HG03521 (cell line): ENCODE measurements around the gene SEC14L2.
"Not testable (repeated sequence)": the region's sequence is repeated elsewhere in the genome, so short reads cannot be mapped to it uniquely, and the experiment has no call there.

Source experiments
- ATAC-seq: cut with Tn5 transposase; IDR thresholded peaks from one replicate; pipeline ENCODE4 v1.9.1; 2021; ENCODE audit warnings: mild to moderate bottlenecking, moderate library complexity; ENCODE audit not compliant: unreplicated experiment

SEC14L2 gene

GRCh38 chr22:30447656-30448055 is 50.8 kb downstream of the SEC14L2 start:
- no peak for ATAC-seq

DNA sequence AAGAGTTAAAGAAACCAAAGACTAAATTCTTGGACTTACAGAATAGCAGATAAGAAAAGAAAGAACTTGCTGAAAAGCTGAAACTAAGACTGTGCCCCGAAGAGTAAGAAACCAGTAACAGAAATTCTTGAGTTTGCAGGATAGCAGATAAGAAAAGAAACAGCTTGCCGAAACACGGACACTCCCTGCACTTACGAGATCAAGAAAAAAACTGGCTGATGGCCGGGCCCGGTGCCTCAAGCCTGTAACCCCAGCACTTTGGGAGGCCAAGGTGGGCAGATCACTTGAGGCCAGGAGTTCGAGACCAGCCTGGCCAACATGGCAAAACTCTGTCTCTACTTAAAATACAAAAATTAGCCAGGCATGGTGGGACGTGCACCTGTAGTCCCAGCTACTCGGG is 54.7 kb downstream of the SEC14L2 start:
- ATAC-seq, result not testable (repeated sequence)

GRCh38 chr22:30452861-30453260 is 56.0 kb downstream of the SEC14L2 start:
- no peak for ATAC-seq

DNA sequence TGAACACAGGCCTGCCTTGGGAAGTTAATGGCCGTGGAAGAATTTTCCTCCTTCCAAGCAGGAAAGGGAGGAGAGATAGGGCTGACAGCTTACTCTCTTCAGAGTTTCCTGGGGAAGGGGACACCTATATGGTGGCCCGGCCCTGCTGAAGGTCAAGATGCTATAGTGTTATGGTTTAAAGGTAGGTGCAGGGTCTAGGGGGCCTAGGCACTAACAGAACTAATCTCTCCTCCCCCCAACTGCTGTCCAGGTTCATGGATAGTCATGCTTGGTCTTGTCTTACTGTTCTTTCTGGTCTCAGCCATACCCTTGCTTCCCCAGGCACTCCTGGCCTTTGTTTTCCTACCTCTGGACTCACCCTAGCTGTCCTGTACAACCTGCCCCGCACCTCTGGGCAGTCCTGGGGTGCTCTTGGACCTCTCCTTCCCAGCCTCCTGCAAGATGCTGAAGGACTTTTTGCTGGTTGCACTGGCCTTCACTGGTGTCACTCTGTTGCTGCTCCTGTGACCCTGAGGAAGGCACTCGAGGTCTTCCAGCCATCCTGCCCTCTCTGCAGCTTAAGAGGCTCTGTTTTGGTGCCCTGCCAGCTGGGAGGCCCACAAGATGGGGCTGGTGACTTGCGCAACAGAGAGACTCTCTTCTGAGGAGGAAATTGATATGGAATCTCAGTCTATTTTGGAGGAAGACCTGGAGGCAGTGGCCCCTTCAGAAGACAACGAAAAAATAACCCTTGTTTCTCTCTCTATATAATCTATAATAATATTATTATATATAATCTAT is 57.1 kb downstream of the SEC14L2 start:
- no peak for ATAC-seq

- no peak for ATAC-seq
Measured at GRCh38 chr22:30455075-30455840, 58.4 kb downstream of the SEC14L2 start.

DNA sequence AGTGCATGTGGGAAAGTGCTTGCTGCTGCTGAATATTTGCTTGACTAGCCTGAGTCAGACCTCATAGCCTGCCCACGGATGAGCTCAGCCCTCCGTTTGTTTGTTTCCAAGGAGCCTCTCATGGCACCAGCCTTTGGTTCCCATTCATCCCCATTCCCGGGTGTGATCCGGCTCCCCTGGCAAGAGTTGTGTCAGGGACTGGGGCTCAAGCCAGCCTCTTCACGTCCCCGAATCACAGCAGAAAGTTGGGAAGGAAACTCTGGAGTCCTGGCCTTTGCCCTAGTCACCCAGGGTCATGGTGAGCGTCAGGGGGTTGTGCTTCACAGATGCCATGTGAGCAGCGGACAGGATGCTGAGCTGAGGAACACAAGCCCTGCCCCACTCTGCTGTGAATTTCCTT is 61.2 kb downstream of the SEC14L2 start:
- ATAC-seq, result no peak

- ATAC-seq, result no peak
Measured at GRCh38 chr22:30459181-30460052, 62.6 kb downstream of the SEC14L2 start.

GRCh38 chr22:30460147-30460546 is 63.3 kb downstream of the SEC14L2 start:
- no peak for ATAC-seq

DNA sequence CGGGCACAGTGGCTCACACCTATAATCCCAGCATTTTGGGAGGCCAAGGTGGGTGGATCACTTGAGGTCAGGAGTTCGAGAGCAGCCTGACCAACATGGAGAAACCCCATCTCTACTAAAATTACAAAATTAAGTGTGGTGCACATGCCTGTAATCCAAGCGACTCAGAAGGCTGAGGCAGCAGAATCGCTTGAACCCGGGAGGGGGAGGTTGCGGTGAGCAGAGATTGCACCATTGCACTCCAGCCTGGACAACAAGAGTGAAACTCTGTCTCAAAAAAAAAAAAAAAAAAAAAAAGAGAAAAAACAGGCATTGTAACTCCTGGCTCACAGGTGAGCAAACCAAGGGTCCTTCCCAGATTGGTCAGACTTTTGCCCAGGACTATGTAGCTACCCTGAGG is 63.7 kb downstream of the SEC14L2 start:
- not testable (repeated sequence) for ATAC-seq

DNA sequence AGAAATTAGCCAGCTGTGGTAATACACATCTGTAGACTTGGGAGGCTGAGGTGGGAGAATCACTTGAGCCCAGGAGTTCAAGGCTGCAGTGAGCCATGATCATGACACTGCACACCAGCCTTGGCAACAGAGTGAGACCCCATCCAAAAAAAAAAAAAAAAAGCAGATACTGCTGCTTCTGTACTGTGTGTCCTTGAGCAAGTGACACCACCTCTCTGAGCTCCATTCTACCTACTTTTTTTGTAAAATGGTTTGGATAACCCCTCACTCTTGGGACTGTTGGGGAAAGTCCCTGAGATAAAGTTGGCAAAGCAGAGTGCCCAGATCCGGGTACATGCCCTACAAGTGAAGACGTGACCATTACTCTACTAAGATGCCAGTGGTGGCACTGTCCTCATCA is 72.3 kb downstream of the SEC14L2 start:
- ATAC-seq, result no peak

DNA sequence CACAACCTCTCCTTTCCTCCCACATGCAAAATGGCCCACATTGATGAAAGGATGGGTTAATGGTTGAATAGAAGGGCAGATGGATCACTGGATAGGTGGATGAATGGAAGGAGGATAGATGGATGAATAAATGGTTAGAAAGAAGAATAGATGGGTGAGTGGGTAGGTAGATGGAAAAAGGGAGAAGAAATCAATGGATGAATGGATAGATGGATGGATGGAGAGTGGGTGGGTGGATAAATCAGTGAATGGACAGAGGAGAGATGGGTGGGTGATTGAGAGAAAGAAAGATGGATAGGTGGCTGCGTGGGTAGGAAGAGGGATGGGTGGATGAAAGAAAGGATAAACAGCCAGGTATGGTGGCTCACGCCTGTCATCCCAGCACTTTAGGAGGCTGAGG is 73.8 kb downstream of the SEC14L2 start:
- no peak for ATAC-seq

DNA sequence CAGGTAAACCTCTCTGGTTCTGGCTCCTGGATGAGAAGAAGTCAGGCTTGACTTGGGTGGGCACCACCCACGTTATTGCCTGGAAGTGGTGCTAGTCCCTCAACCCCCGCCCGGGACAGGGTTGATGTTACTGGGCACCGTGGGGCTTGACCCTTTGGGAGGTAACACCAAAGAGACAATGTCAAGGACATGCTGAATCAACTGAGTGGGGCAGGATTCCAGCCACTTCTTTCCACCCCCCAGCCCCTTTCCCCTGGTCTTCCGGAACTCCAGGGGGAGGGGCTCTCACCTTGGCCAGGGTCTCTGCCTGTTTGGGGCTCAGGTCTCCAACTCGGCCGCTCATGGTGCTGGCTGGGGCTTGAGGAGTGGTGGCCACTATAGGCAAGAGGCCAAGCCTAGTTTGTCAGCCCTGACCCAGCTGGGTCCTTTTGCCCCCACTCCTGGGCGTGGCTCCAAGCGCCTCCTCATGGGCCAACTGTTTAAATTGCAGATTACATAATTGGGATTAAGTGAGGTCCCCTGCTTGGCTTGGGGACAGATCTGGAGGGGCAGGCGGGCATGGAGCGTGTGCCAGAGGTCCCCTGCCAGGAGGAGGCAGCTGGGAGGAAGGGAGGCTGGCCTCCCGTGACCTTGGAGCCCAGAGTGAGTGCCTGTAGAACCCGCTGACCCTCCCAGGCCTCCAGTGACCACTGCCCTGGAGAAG is 74.9 kb downstream of the SEC14L2 start, which contains the start of gene SEC14L3:
TSS of gene SEC14L3 (minus strand) at position 402 of the 703 bp plus-strand sequence. CDS start at position 343, 59 bp downstream.
- ATAC-seq, result no peak

GRCh38 chr22:30472994-30473720 is 76.3 kb downstream of the SEC14L2 start:
- ATAC-seq, result no peak

DNA sequence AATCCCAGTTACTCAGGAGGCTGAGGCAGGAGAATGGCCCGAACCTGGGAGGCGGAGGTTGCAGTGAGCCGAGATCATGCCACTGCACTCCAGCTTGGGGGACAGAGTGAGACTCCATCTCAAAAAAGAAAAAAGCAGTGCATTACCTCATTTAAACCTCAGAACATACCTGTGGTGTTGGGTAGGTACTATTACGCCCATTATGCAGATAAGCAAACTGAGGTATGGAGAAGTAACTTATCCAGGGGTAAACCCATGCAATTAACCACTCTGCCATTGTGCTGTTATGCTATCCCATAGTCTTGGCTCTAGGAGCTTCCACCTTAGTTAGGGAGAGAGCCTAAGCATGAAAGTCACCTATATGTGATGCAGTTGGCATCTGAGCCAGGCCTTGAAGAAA is 77.3 kb downstream of the SEC14L2 start:
- ATAC-seq, result no peak
